Activated T-cell treated with anti-CD3 and anti-CD28 coated beads, Interleukin-2, amount 50 U/mL, for 1 hour (primary cell): ENCODE data around the gene GDPD5.
A peak's percentile ranks its signal among the peaks of the same experiment; 100 is the strongest.

Source experiments
- DNase-seq: peaks from one replicate; pipeline ENCODE4 v3.0.0-alpha.2; 2020

The GDPD5 gene

DNA sequence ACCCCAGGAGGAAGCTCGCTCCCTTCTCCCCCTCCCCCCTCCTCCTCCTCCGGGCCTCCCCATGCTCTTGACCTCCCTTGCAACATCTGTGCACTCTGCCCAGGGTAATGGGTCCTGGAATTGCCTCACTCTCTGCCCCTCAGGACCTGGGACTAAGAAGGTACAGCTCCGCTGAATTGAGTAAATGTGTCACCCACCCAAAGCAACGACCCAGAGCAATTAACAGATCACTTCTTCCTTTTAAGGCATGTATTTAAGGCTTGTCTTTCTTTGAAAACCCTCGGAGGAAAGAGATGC is 15.1 kb downstream of the GDPD5 start:
- DNase-seq = no peak

DNA sequence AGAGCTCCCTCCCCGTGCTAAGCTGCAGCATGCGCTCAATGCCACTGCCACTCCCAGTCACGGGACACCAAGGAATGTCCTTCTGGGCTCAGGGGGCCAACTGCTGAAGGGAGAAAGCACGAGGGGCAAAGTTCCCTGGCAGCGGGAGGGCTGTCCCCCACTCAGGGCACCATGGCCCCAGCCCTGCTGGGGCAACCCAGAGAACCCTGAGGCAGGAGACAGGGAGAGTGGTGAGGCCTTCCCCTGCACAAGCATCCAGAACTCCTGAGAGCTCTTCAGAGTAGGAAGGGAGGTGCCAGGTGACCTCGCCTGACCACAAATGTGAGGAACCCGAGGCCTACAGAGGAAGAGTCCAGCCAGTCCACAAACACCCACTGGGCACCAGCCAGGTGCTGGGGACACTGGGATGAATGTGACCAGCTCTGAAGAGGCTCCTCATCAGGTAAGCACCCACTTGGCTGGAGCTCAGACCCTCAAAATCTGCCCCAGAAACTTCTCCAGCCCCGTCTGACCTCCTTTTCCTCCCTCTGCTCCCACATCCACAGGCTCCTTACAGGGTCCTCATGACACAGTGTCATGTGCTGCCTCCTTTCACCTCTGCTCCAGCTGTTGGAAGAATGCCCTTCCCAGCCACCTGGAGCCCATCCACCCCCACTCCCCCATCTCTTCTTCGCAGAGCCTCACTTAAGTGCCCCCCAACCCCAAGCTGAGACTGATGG is 15.6 kb downstream of the GDPD5 start:
- DNase-seq = no peak

DNA sequence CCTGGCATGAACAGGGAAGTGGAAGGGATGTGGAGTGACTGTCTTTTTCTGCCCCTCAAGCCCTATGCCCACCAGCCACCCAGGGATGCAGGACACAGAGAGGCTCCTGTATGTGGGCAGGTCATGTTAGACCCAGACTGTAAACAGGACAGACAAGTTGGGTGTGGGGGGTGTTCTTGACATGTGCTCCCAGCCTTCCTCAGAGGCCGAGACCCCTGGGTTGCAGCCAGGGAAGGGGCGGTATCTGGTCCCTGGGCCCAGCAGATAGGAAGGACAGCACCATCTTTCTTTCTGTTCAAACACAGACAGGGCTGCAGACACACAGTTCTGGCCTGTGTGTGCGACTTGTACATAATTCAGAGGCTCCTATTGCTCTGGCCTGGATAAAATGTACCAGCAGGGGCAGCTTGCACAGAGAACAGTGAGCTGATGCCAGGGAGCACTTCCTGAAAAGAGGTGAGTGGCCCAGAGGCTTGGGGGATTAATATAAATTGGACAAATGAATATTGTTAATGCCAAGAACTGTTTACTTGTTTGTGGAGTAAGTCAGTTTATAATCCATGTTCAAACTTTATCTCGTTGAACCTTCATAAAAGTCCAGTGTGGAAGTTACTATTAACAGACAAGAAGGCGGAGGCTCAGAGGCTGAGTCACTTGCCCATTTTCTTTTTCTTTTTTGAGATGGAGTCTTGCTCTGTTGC is 16.6 kb downstream of the GDPD5 start:
- DNase-seq = no peak

DNA sequence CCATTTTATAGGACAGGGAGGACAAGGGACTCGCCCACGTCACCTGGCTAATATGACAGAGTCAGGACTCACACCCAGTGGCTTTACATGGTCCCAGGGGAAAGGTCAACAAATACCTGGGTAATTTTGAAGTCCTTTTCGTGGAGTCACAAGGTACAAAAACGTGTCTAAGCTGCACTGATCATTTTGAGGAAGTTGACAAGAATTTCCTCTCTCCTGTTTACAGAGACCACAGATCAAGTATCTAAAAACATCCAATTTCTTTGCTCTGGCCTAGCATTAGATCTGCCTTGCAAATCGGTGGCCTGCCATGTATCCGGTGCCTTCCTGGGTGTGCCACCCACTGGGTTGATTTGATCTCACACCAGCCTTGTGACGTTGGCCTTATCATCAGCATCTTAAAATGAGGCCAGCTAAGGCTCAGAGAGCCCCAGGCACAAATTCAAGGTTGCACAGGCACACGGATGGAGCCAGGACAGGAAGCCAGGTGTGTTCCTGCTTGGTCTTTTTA is 17.6 kb downstream of the GDPD5 start:
- peak; percentile 49 for DNase-seq

DNA sequence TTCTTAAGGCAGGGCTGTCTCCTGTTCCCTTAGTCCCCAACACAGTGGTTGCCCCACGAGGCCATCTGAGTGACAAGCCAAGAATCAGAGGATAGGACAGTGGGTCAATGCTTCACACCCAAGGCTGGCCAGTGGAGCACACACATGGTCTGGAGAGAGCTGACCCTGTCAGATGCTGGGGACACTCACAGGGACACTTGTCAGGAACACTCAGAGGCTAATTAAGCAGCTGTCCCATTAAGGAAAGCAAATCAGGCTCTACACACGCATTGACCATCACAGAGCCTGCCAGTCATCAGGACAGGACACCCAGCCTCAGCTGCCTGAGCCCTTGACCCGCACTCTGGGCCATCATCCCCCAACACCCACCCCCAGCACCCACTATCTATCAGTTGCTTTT is 18.2 kb downstream of the GDPD5 start:
- no peak for DNase-seq

DNA sequence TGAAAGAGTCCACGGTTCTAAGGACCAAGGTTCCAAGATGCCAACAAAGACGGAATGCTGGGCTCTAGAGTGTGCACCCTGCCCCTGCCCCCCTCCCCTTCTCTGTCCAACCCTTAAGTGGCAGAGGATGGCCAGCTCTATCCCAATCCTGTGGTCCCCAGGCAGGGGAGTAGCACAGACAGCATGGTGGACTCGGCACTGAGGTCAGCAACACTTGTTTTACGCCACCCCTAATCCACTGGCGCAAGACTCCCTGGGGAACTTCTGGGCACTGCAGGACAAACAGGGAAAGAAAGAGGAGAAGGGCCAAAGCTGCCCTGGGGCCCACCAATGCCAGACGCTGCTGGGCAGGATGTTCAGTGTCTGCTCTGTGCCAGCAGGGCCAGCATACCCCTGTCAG is 18.9 kb downstream of the GDPD5 start:
- DNase-seq = no peak

DNA sequence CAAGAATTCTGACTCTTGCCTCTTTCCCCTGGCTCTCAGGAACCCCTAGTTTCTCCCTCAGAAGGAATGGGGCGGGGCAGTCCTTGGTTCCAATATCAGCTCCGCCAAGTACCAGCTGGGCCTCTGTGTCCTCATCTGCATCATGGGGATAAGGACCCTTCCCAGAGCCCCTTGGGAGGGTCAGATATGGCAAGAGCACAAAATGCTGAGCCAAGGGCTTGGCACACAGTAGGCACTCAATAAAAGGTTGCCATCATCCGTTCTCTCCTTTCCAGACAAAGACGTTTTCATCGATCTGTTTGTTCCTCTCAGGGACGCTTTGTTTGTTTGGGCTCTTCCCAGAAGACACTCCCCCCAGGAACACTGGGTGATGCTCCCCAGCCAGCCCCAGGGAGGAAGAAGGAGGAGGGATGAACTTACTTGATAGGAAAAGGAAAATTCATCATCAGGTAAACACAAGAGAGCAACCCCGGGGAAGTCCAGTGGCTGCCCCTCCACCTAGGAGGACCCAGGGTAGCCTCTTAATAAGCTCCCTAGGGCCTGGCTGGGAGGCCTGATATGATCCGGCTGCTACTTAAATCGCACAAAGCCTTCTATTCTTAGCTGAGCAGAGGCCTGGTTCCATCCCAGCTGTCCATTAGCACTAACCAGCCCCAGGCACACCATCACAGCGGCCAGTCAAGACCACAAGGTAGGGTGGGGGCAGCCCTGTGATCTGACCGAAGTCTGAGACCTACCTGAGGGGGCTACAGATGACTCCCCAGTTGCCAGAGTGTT is 19.6 kb downstream of the GDPD5 start:
- DNase-seq = no peak

DNA sequence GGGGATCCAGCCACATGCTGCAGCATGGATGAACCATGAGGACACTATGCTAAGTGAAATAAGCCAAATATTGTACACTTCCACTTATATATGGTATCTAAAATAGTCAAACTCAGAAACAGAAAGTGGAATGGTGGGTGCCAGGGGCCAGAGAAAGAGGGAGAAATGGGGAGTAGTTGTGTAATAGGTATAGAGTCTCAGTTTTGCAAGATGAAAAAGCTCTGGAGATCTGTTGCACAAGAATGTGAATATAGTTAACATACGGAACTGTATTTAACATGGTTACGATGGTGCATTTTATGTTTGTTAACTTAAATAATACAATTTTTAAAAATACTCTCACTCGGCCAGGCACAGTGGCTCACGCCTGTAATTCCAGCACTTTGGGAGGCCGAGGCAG is 21.2 kb downstream of the GDPD5 start:
- no peak for DNase-seq

DNA sequence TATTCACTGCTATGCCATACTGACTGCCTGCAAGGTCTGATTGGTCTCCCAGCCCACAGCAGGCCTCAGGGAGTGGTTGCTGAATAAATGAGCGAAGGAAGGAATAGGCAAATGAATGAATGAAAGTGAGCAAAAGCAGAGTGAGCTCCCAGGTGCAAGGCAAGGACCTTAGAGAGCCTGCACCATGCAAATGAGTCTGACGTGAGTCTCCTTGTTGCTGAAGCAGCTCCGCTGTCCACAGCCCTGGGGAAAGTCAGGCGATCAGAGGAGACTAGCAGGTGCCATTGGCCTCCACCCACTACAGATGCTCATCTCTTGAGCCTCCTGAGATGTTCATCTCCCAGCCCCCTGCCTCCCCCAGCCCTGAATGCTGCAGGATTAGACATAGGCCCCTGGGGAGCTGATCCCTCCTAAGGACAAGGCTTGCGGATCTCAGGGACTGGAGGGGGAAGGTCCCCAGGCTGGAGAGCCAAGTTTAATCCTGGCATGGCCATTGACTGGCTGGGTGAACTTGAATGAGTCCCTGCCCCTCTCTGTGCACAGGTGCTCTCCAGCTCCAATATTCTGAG is 22.1 kb downstream of the GDPD5 start:
- no peak for DNase-seq

DNA sequence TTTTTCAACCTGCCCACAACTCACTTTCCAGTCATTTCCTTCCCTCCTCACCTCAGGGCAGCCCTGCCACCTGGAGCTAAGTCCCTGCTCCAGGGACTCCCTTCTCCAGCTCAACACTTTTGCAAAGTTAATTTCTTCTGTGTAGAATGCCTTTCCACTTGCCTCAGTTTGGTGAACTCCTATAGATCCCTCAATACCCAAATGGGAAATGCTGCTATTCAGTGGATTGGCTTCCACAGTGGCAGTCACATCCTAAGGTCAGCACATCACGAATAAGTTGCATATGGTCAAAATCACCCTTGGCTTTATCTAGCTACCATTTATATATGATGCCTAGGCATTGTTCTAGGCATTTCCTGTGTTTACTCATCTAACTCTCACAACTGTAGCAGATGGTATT is 23.6 kb downstream of the GDPD5 start:
- DNase-seq = no peak

DNA sequence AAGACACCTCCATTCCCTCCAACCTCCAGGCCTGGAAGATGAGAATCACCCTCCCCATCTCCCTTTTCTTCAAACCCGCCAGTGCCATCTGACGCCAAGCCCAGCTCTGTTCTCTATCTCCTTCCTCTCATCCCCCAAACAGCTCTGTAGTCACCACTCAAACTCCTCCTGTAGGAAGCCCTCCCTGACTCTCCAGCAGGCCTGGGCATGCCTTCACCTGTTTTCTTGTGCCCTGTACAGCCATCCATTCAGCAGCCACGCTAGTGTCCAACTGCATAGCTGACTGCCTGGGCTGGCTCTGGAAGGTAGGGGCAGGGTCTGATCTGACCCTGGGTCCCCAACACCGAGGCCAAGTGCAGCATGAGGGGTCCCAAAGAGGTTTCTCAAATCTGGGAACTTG is 25.0 kb downstream of the GDPD5 start:
- DNase-seq = no peak

DNA sequence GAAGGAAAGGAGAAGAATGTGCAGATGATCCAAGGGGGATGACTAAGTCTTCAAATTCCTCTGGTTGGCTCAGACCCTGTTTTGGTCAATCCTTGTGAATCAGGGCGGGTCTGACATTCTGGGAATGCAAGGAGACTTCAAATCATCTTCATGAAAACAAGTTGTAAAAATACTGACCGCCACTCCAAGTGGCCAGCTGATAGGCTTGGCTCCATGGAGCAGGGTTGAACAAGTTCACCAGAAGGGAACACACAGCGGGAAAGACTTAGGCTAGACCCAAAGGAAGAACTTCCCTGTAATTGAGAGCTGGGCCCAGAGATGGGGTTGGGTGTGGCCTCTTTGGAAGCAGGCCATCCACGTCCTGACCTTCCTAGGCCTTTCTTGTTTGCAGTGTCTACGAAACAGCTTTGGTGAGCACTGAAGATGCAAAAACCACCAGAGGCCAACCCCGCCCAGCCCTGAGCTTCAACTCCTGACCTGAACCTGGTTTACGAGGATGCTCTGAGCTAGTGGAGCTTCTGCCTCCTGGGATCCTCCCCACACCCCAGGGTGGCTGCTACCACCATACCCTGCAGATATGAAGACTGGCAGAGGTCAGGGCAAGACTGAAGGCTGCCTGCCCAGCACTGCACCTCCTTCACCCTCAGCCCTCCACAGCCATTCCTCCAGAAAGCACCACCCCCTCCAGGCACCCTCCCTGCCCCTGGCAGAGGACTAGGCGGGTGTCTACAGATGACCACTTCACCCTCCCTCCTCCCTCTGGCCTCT is 26.1 kb downstream of the GDPD5 start:
- DNase-seq = no peak

DNA sequence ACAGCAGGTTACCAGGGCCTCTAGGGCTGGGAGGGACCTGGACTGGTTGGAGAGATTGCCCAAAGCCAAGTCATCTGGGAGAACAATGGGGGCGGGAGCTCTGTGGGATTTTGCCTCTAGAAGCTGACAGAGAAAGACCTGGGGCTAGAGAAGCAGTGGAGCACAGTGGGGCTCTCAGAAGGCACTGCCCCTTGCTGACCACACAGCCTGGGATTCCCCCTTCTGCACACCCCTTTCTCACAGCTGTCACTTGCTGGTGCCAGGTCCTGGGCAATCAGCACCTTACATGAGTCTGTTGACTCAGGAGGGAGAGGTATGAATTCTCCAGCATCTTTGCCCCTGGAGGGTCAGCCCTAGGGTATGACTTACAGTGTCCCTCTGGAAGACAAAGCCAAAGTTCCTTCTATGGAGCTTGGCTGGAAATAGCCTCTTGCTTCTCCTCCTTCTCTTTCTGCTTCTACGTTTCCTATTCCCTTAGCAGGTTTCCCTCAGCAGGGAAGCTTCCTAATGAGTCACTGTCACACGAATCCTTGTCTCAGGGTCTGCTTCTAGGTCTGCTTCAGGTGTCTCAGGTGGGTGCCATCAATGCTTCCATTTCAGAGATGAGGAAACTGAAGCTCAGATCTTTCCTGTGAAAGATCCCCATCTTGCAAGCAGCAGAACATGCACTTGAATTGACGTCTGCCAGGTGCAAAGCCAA is 27.0 kb downstream of the GDPD5 start:
- DNase-seq = no peak

DNA sequence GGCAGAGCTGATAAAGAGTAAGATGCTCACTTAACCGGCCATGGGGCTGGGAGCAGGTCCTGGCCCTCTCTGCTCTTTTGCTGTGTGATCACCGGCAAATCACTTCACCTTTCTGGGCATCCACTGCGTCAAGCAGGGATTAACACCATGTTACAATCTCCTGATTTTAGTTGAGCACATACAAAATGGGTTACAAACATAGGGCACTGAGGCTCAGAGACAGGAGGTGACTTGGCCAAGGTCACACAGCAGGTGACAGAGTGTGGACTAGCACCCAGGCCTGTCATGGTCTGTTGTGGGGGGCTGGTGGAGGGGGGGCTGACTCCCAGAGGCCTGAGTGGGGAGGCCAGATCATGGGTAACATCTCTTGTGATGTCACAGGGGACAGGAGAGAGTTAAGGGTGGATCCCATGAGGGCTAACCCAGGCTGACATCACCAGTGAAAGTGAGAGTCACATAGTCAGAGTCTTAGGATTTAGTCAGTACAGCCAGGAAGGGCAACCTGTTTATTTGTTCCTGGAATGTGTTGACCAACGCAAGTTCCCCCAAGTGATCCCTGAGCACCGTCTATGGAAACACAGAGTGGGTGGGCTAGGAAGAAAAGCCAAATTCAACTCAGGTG is 27.8 kb downstream of the GDPD5 start:
- no peak for DNase-seq

DNA sequence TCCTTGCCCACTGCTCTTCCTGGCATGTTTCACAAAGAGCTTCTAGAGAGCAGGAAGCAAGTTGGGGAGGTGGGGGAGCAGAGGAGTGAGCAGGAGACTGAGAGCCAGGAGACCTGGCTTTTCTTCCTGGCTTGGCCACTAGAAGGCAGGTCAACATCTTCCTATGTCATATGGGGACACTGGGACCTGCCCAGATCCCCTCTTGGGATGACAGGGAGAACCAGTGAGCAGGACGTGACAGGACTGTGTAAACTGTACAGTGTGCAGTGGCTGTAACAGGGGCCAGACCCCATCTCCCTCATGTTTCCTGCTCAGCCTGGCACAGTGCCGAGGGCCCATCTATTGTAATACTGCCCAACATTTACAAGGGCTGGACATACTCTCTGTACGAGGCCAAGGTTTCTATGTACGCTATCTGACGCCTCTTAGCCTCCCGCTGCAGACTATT is 29.4 kb downstream of the GDPD5 start:
- no peak for DNase-seq

DNA sequence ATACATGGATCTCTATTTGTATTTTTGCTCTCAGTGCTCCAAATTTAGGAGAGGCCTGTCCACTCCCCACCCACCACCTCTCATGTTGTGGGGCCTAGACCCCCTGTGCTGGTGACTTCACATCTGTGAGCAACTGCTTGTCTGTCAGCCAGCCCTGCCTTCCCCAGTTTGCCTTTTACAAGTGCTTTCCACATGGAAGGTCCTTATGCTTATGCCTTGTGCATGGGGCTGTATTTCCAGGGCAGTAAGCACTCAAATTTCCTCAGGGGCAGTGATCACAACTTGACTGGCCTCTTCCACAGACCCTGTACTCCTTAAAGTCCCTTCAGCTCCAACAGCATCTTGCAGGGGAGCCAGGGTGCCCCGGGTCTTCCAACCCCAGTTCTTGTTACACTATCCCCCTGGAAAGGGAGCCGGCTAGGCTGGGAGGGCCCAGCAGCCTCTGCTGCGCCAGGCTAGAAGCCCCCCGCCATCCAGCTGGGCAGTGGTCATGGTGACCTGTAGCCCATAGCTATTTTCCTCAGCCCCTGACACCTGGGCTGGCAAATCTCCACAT is 29.9 kb downstream of the GDPD5 start:
- no peak for DNase-seq

DNA sequence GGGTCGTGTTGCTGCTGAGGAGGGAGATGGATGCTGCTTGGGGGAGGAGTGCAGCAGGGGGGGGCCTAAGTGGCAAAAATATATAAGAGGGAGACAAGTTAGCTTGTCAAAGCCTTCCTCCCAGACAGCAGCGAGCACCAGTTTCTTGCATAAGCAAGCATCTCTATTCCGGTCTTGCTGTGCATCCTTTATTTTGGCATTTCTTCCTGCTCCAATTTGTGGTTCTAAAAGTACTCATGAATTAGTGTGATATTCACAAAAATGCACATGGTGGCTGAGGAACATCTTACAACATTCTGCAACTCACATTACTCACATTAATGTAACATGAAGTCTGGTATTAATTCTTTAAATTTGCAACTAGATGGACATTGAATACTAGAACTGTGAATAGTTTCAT is 32.1 kb downstream of the GDPD5 start:
- no peak for DNase-seq

DNA sequence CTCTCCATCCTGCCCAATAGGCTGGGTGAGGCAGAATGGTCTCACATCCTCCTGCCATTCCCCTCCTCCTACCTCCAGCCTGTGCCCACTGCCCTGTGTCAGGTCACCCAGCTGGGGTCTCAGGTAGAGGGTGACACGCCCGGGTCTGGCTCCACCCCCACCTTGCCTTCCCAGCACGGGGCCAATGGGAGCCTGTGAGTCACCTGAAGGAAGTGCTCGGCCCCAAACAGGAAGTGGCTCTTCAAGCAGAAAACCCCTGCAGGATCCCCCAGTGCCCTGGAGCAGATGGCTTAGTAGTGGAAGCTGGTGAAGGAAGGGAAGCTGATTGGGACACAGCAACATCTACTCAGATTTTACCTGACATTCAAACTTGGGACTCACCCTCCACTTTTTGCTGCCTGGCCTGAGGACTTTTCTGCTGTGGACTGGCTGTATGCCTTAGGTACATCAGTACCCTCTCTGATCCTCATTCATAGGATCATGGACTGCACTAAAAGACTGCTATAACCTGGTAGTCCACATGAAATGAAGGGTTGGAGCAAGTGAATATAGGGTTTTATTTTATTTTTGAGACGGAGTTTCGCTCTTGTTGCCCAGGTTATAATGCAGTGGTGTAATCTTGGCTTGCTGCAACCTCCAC is 33.4 kb downstream of the GDPD5 start:
- peak; percentile 56 for DNase-seq

DNA sequence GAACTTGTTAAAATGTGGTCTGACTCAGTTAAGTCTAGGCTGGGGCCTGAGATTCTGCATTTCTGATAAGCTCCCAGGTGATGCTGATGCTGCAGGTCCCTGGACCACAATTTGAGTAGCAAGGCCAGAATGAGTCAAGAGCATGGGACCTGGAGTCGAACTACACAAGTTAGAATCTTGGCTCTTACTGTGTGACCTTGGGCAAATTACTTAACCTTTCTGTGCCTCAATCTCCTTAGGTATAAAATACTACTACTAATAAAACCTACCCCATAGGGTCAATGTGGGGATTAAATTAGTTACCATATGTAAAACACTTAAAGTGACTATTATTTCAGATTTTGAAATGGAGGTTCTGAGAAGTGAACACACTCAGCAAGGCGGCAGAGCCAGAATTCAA is 34.3 kb downstream of the GDPD5 start:
- DNase-seq = no peak

DNA sequence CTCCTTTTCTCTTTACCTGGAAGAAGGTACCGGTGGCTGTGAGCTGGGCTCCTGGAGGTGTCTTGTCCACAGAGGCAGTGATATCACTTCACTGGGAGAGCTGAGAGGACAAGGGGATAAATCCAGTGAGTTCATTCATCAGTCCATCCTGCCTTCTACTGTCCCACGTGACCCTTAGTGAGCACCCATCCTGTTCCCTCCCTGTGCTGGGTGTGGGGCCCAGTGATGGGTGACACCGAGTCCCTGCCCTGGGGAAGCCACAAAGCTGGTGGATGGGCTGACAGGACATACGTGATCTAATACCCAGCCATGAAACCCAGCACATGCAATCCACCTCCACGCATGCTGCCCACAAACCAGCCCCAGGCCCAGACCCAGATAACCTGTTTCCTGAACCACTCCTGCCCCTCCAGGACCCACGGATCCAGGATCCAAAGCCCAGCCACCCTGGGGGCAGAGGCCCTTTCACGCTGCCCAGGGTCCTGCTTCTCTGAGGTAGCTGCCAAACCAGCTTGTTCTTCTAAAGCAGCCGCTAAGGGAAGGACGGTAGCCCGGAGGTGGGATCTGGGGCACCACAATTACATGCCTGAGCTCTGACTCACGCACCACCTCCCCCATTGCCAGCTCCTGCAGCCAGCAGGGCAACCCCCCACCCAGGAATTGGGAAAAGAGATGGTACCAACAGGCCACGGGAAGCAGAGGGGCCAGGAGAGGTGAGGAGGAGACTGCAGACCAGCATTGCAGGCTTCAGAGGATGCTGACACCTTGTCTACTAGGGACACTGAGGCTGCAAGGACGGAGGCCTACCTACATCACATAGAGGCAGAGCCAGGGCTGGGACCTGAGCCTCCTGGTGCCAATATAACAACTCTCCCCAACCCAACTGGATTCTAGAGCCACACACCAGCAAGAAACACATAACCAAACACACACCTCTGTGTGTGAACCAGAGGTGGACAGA is 35.2 kb downstream of the GDPD5 start:
- DNase-seq = no peak
